Stimulated activated CD8-positive, alpha-beta memory T cell treated with anti-CD3 and anti-CD28 coated beads, Interleukin-4, amount 100 ng/mL, for 1 hour (primary cell): ENCODE results near the gene GPX5.
"Not testable (repeated sequence)": the region's sequence is repeated elsewhere in the genome, so short reads cannot be mapped to it uniquely, and the experiment has no call there.

ENCODE experiments used
- DNase-seq, 2 donors: peaks; one replicate each; pipeline ENCODE4 v3.0.0-alpha.2; 2020; ENCODE audit warnings: low read depth in 2 of 2, low spot score in 1 of 2

GPX5 gene

DNA sequence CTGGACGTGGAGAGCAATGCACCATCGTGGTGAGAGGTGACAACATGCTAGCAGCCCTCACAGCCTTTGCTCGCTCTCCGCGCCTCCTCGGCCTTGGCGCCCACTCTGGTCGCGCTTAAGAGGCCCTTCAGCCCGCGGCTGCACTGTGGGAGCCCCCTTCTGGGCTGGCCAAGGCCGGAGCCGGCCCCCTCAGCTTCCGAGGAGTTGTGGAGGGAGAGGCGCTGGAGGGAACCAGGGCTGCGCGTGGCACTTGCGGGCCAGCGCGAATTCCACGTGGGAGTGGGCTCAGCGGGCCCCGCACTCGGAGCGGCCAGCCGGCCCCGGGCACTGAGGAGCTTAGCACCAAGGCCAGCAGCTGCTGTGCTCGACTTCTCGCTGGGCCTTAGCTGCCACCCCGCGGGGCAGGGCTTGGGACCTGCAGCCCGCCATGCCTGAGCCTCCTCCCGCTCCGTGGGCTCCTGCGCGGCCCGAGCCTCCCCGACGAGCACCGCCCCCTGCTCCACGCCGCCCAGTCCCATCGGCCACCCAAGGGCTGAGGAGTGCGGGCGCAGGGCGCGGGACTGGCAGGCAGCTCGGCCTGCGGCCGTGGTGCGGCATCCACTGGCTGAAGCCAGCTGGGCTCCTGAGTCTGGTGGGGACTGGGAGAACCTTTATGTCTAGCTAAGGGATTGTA lies 13.9 kb upstream of the GPX5 start:
- DNase-seq, result no peak

DNA sequence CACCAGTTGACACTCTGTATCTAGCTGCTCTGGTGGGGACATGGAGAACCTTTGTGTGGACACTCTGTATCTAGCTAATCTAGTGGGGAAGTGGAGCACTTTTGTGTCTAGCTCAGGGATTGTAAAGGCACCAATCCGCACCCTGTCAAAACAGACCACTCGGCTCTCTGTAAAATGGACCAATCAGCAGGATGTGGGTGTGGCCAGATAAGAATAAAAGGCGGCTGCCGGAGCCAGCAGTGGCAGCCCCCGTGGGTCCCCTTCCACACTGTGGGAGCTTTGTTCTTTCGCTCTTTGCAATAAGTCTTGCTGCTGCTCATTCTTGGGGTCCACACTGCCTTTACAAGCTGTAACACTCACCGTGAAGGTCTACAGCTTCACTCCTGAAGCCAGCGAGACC lies 13.3 kb upstream of the GPX5 start:
- not testable (repeated sequence) for DNase-seq

DNA sequence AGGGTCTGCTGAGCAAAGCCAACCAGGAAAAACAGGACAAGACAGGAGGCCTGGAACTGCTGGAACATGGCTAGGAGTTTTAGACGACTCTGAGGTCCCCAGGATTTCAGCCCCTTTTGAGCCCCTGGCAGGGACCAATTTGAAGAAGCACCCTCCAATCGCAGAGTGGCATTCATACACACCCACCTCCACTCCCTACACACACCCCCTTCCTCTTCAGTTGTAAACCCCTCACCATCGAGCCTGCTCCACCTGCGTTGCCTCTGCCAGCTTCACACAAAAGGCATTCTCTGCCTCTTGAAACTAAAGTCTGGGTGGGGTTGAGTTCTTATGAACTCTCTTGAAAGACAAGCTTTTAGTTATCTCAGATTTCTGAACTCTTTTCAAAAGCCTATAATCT lies 10.0 kb upstream of the GPX5 start, which contains the start of gene GPX6:
Gene GPX6, minus strand, starts transcription at position 118 of the 400 bp plus-strand sequence. Its CDS starts 50 bp downstream, at position 68.
- DNase-seq, result no peak

DNA sequence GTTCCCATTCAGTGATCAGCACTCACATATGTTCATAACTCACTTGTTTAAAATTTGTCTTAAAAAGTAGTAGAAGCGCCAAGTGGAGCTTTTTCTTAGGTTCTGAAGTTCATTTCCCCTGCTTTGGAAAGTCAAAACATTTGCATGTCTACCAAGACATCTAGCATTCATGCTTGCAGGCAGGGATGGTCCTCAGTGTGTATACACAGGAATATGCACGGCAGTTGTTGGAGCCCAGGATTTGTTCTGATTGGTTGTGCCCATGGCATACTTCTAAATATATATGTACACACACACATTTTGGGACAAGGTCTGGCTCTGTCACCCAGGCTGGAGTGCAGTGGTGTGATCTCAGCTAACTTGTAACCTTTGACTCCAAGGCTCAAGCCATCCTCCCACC lies 7.7 kb upstream of the GPX5 start:
- no peak for DNase-seq

DNA sequence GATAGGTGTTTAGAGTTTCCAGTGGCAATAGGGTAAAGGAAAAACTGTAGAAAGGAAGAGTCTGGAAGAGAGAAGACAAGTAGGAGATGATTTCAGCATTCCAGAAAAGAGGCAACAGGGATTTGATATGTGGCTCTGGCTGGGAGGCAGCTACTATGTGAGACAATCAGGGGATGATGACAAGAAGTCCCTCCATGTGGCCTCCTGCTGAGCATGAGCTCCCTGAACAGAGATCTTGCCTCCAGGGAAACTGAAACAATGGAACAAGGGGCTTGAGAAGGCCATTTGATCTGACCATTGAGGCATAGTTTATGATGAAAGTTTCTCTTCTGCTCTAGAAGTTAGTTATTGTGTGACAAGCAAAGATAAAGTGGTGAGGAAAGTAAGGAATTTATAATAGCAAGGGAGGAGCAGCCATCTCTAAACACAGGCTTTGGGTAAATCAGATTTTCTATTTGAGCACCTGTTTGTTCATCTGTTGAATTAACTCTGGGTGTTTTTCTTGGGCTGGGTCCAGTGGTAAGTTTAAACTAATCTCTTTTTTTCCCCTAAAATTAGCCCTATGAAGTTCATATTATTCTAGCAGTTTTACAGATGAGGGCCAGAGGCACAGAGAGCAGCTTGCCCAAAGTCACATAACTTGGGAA lies 3.0 kb upstream of the GPX5 start:
- no peak for DNase-seq

DNA sequence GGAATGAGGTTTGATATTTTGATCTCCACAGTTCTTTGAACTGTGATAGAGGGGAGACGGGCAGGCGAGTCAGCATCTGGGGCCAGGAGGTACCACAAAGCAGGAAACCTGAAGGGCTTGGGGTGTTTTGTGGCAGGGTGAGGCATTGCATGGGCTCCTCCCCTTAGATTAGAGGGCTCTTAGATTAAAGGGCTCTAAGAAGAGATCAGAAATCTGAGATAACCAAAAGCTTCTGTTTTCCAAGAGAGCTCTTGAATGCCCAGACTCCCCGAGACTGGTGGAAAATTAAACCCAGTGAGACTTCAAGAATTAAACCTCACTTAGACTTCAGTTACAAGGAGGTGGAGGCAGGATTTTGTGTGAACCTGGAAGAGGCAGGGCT lies 2.4 kb upstream of the GPX5 start:
- DNase-seq, result no peak

DNA sequence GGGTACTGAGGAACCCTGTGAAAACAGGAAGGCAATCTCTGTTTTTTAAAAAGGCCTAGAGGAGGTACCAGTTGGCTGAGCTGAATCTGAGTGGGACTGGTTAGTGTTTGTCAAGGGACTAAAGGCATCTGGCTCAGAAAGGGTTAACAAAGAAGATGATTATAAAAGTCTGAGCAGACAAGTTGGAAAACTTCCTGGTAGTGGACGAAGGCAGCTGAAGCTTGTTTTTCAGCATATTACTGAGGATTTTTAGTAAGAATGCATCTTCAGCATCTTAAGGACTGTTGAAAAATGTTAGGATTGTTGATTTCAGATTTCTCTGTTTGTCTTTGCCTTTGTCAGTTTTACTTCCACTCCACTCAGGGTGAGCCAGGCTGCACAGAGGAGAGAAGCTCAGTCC lies 5.1 kb downstream of the GPX5 start:
- no peak for DNase-seq

DNA sequence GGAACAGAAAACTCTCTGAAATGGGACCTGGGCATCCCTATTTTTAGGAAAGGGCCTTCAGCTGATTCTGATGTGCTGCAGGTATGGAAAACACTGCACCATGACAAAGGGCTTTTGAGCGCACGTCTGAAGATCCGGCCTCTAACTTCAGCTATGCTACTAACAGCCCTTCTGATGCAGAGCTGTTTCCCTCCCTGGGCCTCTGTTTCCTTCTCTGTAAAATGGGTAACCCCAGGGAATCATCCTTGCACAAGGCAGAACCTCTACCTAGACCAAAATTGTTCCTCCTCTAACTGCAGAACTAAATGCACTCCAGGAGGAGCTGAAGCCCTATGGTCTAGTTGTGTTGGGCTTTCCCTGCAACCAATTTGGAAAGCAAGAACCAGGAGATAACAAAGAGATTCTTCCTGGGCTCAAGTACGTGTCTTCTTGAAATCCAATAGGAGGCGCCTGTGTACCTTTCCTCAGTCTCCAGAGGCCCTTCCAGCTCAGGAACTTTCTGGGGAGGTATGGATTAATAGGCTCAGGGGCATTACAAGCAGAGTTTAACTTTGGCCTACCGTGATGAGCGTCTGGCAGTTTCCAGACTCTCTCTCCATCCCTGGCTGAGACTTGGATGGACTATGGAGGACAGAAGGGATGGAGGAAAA lies 5.9 kb downstream of the GPX5 start:
- no peak for DNase-seq

DNA sequence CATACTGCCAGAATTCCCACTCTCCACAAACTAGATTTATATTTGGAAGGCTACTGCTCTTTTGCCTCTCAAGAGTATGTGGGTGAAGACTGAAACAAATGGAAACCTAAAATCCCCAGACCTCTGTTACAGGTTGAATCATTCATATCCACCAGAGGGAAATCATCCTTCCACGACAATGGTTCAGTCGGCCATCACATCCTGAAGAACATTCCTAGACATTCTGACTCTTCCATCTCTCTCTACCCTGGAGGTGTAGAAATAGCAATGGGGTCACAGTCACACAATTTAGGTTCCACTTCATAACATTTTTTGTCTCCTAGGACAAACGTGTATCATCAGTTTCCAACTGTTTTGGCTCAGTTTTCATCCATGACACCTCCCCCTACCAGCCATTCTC lies 8.6 kb downstream of the GPX5 start:
- no peak for DNase-seq

DNA sequence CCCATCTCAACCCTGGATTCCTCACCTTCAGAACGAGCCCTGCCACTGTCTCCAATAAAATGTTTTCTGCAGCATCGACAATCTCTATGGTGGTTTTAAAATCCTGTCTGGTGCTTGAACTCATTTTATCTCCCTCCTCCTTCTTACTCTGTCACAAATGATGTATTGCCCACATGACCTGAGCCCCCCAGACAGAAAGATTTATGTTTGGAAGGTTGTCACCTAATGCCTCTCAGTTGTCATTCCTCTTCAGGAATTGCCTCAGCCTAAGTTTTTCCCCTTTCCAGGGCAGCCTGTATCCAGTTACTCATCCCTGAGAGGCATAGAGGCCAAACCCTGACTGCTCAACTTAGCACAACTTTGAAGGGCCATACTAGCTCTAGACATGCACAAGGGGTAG lies 9.2 kb downstream of the GPX5 start:
- no peak for DNase-seq

DNA sequence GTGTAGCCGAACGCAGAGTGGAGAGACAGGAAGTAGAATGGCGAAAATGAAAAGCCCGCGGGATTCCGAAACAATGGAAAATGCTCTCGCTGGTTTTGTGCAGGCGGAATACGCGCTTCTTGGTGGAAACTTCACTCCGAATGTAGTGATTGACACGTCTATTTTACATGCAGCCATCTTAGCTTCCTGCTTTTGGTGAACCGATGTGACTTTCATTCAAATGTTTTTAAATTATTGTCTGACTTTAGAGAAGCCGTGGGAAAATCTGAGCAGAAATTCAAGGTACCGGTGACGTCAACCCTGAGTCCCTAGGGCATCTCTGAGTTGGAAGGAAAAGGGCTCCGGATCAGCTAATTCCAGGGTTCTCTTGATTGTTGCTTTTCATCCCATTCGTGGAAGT lies 11.4 kb downstream of the GPX5 start:
- DNase-seq, result no peak

DNA sequence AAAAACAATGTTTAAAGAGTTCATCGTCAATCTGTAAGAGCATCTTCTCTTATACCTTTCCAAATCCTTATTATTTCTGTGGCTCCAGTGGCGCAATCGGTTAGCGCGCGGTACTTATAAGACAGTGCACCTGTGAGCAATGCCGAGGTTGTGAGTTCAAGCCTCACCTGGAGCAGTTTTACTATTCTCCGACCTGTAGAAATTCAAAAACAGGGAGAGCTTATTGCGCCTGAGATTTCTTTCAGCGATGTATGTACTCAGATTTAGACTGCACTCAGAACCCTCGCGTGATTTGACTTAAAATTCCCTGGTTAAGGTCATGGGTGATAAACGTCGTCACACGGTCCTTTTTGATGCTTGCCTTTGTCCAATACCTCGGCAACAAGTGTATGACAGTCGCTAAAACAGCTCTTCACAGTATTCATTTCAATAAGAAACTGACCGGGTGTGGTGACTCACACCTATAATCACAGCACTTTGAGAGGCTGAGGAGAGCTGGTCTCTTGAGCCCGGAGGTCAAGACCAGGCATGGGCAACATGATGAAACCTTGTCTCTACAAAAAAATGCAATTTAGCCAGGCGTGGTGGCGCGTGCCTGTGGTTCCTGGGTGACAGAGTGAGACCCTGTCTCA lies 11.9 kb downstream of the GPX5 start:
- DNase-seq, result no peak

DNA sequence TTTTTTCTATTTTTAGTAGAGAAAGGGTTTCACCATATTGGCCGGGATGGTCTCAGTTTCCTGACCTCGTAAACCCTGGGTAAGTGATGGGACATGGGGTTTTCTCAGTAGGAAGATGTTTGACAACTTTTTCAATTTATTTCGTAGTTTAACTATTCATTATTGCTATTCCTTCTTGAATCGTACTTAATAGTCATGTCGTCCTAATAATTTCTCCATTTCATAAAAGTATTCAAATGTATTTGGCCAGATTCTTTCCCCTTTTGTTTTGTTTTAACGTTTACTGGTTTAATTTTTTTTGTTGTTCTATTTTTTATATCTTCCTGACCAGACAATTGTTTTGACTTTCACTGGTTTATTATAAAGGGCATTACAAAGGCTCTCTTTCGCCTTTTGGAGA lies 16.3 kb downstream of the GPX5 start:
- no peak for DNase-seq

DNA sequence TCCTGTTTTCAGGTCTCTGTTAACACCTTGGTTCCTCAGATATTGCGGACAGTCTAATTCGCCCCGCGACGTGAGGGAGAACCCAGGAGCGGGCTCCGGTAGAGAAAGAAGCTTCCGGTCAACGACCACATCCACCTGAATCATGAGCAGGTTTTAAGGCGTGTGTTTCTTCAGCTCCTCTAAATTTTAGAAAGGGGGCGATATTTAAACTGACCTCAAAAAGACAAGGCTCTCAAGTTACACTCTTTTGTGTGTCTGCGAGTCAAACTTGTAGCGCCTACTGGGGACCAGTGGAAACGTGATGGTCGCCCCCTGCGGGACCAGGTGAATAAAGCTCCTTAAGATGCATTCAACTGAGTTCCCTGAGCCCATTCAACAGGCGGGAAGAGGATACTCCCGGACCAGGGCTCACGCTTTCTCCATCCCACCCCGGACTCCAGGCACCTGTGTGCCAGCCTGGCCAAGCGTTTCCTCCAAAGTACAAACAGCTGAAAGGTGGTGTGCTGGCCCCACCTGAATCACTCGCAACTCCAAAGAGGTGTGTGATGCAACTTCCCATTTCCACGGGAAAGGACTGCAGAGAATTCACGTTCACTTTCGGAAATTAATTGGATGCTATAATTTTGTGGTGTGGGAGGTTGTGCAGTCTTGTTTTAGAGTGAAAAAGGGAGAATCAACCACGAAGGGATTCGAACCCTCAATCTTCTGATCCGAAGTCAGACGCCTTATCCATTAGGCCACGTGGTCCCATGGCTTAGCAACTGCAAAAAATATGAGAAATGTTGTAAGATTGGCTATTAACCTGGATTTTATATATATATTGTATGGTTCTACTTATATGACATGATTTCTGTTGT lies 17.0 kb downstream of the GPX5 start:
- peak in 1 of 2 donors; percentile 25 for DNase-seq

DNA sequence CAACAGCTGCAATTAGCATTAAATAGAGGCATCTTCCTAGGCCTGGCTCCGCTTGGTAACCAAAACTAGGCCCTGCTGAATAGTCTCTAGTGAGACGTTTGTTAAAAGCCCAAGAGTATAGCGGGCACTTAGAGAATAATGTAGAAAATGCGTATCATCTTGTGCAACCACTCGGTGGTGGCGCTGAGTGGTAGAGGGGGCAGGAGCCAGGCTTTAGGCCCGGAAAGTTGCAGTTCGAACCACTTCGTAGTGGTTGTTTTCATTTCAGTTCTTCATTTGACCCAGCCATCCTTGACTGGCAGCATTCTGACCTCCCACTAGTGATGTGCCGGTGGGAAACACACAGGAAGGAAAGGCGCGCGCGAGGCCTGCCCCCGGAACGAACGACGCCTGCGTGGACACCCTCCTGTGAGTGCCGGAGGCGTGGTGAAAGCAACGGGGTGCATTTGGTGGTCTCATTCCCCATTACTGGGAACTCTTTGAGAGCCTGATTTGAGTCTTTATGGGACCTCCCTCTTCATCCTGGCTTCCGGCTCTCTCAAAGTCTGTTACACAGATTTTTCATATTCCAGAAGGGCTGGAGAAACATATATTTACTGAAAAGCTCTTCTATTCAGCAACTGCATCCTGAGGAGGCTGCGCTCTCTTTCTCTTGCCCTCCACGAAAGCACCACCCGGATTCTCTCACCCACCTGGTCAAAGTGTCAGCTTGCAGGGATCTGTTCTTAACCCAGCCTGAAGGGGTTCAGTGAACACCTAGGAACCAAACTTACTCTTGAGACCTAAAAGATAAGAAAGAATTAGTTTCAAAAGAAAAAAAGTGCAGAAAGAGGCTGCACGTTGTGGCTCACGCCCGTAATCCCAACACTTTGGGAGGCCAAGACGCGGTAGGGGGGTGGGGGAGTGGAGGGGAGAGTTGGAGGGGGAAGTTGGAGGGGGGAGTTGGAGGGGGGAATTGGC lies 18.2 kb downstream of the GPX5 start:
- DNase-seq, result no peak

DNA sequence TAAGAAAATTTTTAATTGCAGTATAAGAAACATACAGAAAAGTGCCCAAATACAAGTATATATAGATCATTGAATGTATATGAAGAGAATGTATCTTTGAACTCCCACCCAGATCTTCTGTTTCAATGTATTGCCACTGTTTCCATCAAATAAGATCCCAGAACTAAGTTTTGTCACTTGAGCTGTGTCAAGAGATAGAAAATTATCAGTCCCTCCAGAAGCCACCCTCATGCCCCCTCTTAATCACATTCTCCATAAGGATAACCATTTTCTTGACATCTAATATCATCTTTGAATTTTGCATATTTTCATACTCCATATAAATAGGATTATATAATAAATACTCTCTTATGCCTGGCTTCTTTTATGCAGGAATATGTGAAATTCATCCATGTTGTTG lies 20.3 kb downstream of the GPX5 start:
- no peak for DNase-seq

DNA sequence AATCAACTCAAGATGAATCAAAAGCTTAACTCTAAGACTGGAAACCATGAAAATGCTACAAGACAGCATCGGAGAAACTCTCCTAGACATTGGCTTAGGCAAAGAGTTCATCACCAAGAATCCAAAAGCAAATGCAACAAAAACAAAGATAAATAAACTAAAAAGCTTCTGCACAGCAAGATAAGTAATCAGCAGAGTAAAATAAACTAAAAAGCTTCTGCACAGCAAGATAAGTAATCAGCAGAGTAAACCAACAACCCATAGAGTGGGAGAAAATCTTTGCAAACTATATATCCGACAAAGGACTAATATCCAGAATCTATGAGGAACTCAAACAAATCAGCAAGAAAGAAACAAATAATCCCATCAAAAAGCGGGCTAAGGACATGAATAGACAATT lies 21.3 kb downstream of the GPX5 start:
- DNase-seq, result not testable (repeated sequence)

DNA sequence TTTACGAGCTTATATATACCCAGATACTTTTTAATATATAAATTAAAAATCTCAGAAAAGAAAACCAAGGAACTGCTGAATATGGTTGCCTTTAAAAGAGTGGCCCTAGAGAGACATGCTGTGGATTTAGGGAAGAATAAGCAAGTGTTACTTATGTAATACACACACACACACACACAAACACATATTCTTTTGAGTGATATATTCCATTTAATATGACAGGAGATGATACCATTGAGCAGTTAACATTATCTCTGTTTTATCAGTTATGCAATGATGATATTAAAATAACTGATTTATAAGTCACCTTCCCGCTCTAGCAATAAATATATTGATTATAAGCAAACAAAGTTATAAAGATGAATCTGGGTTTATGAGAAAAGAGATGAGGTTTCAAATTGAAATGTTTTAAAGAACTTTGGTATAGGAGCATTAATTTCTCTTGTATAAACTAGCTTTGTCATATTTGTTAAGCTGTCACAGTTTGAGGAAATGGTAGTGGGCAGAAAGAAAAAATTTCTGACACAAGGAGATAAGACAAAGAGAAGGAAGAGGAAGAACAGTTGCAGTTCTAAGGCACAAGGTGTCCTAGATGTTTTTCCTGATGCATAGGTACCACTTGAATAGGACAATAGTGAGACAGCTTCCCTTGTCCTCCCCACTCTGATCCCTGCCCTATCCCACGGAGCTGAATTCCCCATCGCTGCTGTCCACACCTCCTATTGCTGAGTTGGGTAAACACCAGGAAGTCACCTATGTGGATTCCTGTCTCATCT lies 26.4 kb downstream of the GPX5 start:
- no peak for DNase-seq

DNA sequence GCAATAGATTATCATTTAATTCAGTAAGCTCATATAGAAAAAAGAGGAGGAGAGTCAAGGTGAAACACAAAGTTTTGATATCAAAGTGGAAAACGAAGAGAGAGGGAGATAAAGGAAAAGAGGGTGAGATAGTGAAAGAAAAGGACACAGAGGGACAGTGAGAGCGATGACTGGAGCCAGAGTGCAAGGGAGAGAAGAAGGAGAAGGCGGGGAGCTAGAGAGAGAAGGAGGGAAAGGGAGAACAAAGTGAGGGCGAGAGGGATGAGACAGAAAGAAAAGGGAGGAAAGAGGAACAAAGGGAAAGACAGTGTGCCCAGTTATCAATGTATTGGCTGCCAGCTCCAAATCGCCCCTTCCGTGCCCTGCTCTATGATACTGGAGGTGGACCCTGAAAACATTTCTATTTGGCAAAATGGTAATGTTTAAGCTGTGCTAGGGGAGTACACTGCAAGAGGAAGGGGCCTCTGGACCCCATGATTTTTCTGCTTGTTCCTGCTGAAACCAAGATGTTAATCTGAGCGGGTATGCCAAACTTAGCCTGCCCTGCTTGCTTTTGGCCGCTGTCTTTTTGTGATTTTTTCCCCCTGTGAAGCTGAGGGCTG lies 27.8 kb downstream of the GPX5 start:
- DNase-seq, result no peak
